Natural killer cell (primary cell): ENCODE data around the gene LPCAT3. TPM values are rescaled to one million over a fixed set of nuclear protein-coding genes. Genes with fewer than 3 reads are reported as not detected.

Experiments
- ATAC-seq, 3 donors: fragments of 150-1000 bp in 2 of 3; fragments of 200-7000 bp in 1 of 3; cut with Tn5 transposase; 1 replicate in 1 of 3; 2 replicates in 2 of 3; pipeline ENCODE4 v1.10.0; 2021; ENCODE audit warnings: mild to moderate bottlenecking in 2 of 3, moderate library complexity in 2 of 3
- DNase-seq, 2 donors: peaks; one replicate each; pipeline versions ENCODE4 v3.0.0 to v3.0.0-alpha.2; 2013 to 2021; ENCODE audit warnings: mixed read lengths in 1 of 2
- H3K27ac ChIP-seq: one replicate; pipeline ENCODE4 v1.5.1; 2013; ENCODE audit warnings: mild to moderate bottlenecking, low read length
- H3K27me3 ChIP-seq: one replicate; pipeline ENCODE4 v1.6.1; 2013; ENCODE audit warnings: low read length; ENCODE audit not compliant: control insufficient read depth, insufficient read depth
- H3K36me3 ChIP-seq: one replicate; pipeline ENCODE4 v1.6.1; 2013; ENCODE audit warnings: low read length; ENCODE audit not compliant: control insufficient read depth, insufficient read depth
- H3K4me1 ChIP-seq: one replicate; pipeline ENCODE4 v1.6.1; 2013; ENCODE audit warnings: low read length; ENCODE audit not compliant: control insufficient read depth, insufficient read depth
- H3K4me3 ChIP-seq: one replicate; pipeline ENCODE4 v1.5.1; 2013; ENCODE audit warnings: low read length
- H3K9me3 ChIP-seq: one replicate; pipeline ENCODE4 v1.6.1; 2013; ENCODE audit warnings: low read length; ENCODE audit not compliant: control insufficient read depth, insufficient read depth
- H3K27ac Mint-ChIP-seq, 2 donors: one replicate each; pipeline ENCODE4 v1.8.0; 2022; ENCODE audit warnings: mild to moderate bottlenecking in 2 of 2, mixed read lengths in 2 of 2, moderate library complexity in 1 of 2
- H3K27me3 Mint-ChIP-seq, 2 donors: one replicate each; pipeline ENCODE4 v1.8.0; 2022; ENCODE audit warnings: low read depth in 2 of 2, mixed read lengths in 2 of 2
- H3K36me3 Mint-ChIP-seq: one replicate; pipeline ENCODE4 v1.8.0; 2022; ENCODE audit warnings: mixed read lengths
- H3K4me1 Mint-ChIP-seq, 2 donors: one replicate each; pipeline ENCODE4 v1.8.0; 2022; ENCODE audit warnings: mixed read lengths in 2 of 2
- H3K4me3 Mint-ChIP-seq: one replicate; pipeline ENCODE4 v1.8.0; 2022; ENCODE audit warnings: mild to moderate bottlenecking, moderate library complexity, mixed read lengths
- H3K9me3 Mint-ChIP-seq, 2 donors: one replicate each; pipeline ENCODE4 v1.8.0; 2022; ENCODE audit warnings: mixed read lengths in 2 of 2
- WGBS: methylation state at CpG from one replicate; pipeline ENCODE4 v1.1.7; 2013; ENCODE audit warnings: missing lambda C conversion rate; ENCODE audit not compliant: insufficient coverage; 5-methylcytosine and 5-hydroxymethylcytosine counted together
- intact Hi-C: fragments of 100-400 bp; cut with micrococcal nuclease; formaldehyde crosslinking; loops from one replicate; pipeline ENCODE4 v1.14.2; 2022
- total RNA-seq, 4 donors: library from RNA; stranded (reverse); fragments of 120-200 nt in 1 of 4; gene quantifications; one replicate each; pipeline versions ENCODE4 v1.2.3 to v1.2.4, GENCODE V29; 2013 to 2022
- TF ChIP-seq, protein P1 (sequence below): fragments of 200-600 bp; IDR thresholded peaks from one replicate; pipeline ENCODE4 v1.8.0; 2022; ENCODE audit warnings: antibody characterized with exemption

Gene LPCAT3
- total RNA-seq, 3 donors from 2014 or later (not counting 1 experiment from before 2014, with no cell fraction given), result 45.6 to 54.3 (median 45.6) TPM

DNA sequence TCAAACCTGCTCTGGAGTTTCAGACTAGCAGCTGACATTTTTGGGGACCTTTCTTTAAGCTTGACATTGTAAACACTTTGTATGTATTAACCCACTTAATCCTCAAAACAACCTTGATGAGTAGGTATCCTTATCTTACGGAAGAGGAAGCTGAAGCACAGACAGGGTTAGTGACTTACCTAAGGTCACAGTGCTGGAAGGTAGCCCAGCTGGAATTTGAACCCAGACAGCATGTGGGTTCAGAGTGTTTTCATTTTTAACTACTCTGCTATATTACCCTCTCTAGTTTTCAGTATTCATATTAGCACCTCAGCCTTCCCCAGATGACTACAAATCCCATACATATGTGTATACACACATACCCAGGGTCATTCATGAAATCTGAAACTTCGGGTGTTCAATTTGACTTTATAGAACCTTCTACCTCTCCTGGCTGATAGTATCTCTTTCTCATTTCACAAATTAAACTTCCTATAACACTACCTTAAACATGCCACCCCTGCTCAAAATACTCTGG is 13.9 kb downstream of the LPCAT3 start:
- no peaks in the 10 kb centered on the region for H3K27me3 ChIP-seq
- Mint-ChIP-seq H3K4me1 (peaks cover 6 to 18% of the 10 kb centered on the region in 2 donors), H3K27ac (no peak overlapping the region), H3K36me3 (no peaks in the 10 kb centered on the region), H3K9me3 (no peaks in the 10 kb centered on the region), H3K27me3 (no peaks in the 10 kb centered on the region), H3K4me3 (no peak overlapping the region)
- intact Hi-C loops, result no loop called here
- H3K36me3 ChIP-seq, result peaks cover 9% of the 10 kb centered on the region
- no peaks in the 10 kb centered on the region for H3K4me1 ChIP-seq
- no peak overlapping the region for H3K27ac ChIP-seq
- TF ChIP-seq, protein P1, sequence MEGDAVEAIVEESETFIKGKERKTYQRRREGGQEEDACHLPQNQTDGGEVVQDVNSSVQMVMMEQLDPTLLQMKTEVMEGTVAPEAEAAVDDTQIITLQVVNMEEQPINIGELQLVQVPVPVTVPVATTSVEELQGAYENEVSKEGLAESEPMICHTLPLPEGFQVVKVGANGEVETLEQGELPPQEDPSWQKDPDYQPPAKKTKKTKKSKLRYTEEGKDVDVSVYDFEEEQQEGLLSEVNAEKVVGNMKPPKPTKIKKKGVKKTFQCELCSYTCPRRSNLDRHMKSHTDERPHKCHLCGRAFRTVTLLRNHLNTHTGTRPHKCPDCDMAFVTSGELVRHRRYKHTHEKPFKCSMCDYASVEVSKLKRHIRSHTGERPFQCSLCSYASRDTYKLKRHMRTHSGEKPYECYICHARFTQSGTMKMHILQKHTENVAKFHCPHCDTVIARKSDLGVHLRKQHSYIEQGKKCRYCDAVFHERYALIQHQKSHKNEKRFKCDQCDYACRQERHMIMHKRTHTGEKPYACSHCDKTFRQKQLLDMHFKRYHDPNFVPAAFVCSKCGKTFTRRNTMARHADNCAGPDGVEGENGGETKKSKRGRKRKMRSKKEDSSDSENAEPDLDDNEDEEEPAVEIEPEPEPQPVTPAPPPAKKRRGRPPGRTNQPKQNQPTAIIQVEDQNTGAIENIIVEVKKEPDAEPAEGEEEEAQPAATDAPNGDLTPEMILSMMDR, result no peak
- ATAC-seq (no peak), DNase-seq (no peak)
- WGBS, result 89% methylated on average over 2 of the region's 2 CpGs
- H3K9me3 ChIP-seq, result no peaks in the 10 kb centered on the region
- no peak overlapping the region for H3K4me3 ChIP-seq

DNA sequence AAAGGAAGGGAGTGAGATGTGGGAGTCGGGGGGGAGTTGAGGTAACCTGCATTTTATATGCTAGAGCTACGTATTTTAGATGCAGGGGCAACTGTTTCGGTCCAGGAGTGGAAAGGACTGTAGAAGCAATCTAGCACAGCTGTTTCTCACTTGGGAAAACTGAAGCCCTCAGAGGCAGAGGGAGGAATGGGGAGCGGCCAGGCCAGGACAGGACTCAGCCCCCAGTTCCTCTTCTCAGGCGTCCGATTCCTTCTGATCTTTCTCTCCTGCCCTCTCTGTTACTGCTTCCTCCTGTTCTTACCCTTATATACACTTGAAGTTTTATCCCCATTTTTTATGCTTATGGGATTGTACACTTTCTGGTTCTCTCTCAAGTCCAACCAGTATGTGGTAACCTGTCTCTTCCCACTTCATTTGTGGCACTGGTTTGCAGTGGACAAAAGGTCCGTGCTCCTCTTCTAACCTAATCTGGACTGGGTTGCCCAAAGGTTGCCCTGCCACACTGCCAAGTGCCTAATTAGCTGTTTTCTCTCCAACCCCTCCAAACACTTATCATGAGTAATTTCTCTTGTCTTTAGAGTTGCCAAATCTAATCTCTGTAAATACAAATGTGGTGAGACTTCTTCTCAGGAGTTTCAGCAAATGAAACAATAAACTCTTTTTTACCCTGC is 16.2 kb downstream of the LPCAT3 start:
- Histone ChIP-seq H3K4me3 (no peak overlapping the region), H3K4me1 (no peaks in the 10 kb centered on the region), H3K27me3 (no peaks in the 10 kb centered on the region), H3K36me3 (peaks cover 22% of the 10 kb centered on the region), H3K27ac (no peak overlapping the region), H3K9me3 (no peaks in the 10 kb centered on the region)
- Mint-ChIP-seq H3K4me1 (peaks cover 0 to 18% of the 10 kb centered on the region in 2 donors), H3K4me3 (no peak overlapping the region), H3K9me3 (no peaks in the 10 kb centered on the region), H3K36me3 (no peaks in the 10 kb centered on the region), H3K27ac (no peak overlapping the region), H3K27me3 (no peaks in the 10 kb centered on the region)
- ATAC-seq (no peak), DNase-seq (no peak)
- TF ChIP-seq, protein P1, result no peak
- 91% methylated on average over 7 of the region's 7 CpGs for whole genome bisulfite sequencing
- intact Hi-C loops, result no loop called here

DNA sequence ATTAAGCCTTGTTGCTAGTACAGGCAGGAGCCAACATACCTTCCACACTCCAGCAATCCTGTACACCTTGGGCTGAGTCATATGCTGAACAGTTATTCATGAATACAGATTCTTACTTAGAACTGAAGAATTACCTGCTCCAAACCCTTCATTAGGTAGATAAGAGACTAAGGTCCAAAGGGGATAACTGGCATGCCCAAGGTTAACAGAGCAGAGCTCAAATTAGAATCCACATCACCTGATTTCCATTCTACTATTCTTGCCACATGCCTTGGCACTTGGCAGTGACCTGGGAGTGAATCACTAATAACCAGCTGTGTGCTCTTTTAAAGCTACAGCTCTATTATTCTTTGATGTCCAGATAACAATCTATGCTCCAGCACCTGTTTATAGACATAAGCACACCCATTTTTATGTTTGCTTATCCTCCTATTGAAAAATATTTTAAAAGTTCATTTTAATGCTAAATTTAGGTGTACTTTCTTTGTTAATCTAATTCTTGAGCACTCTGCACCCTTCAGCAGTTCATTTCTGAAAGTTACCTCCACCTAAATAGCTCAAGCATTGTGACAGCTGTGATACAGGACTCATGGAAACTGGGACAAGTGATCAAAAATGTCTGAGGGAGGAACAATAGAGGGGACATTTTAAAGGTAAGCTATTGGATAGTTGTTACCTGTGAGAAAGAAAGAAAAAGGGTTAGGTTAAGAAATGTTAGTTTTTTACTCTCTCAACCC is 19.4 kb downstream of the LPCAT3 start:
- H3K4me3 Mint-ChIP-seq, result no peak overlapping the region
- Histone ChIP-seq H3K4me3 (no peak overlapping the region), H3K27me3 (no peaks in the 10 kb centered on the region), H3K27ac (no peak overlapping the region), H3K9me3 (no peaks in the 10 kb centered on the region), H3K36me3 (peaks cover 20% of the 10 kb centered on the region), H3K4me1 (no peaks in the 10 kb centered on the region)
- no peaks in the 10 kb centered on the region for H3K36me3 Mint-ChIP-seq
- TF ChIP-seq, protein P1, result no peak
- H3K4me1 Mint-ChIP-seq, result peaks cover 0 to 19% of the 10 kb centered on the region in 2 donors
- no peak for DNase-seq
- H3K27ac Mint-ChIP-seq, result no peak overlapping the region
- H3K27me3 Mint-ChIP-seq, result no peaks in the 10 kb centered on the region
- no peak for ATAC-seq
- no peaks in the 10 kb centered on the region for H3K9me3 Mint-ChIP-seq
- intact Hi-C loops, result no loop called here
